Measurements from ENCODE around the gene UQCRC2.

GRCh38 chr16:21952040-21952792, 945 bp upstream of the UQCRC2 start:
- TF ChIP-seq CTCF (IDR thresholded peaks at IDR 0.05) (no peak), EP300 (IDR thresholded peaks at IDR 0.05) (no peak)
